OCI-LY7 (cell line): ENCODE measurements around the gene CNTN1. TPM values are rescaled to one million over a fixed set of nuclear protein-coding genes. Genes with fewer than 3 reads are reported as not detected.
"Not testable (repeated sequence)": the region's sequence is repeated elsewhere in the genome, so short reads cannot be mapped to it uniquely, and the experiment has no call there.

Source experiments
- BruUV-seq: library from RNA; stranded (reverse); fragments of 400-500 nt; replicated peaks from 2 replicates; lab custom pipeline; 2021; lab: Mats Ljungman, UMichigan
- CTCF ChIA-PET: fragments of 300-600 bp; sonication (Branson Sonifier 250); formaldehyde crosslinking; loops from one replicate; lab custom pipeline; 2022; ENCODE audit warnings: antibody characterized with exemption; ENCODE audit not compliant: unreplicated experiment; lab: Charles Lee
- POLR2A ChIA-PET: fragments of 300-600 bp; sonication (Branson Sonifier 250); formaldehyde crosslinking; loops from one replicate; lab custom pipeline; 2022; ENCODE audit warnings: antibody characterized with exemption; lab: Charles Lee
- DNase-seq: peaks from one replicate; pipeline ENCODE4 v3.0.0-alpha.2; 2015; ENCODE audit warnings: low spot score
- H2AFZ ChIP-seq: fragments of 200-600 bp; sonication (generic), shearing (Covaris generic); 2 replicates; pipeline ENCODE4 v1.6.1; 2014; ENCODE audit warnings: mild to moderate bottlenecking, antibody characterized with exemption, low read length, moderate library complexity
- H3K27ac ChIP-seq: fragments of 200-600 bp; sonication (generic); 2 replicates; pipeline ENCODE4 v1.5.1; 2014; ENCODE audit warnings: mixed run types, low read depth, mild to moderate bottlenecking, moderate library complexity, low read length, inconsistent platforms; ENCODE audit not compliant: poor library complexity, severe bottlenecking
- H3K36me3 ChIP-seq: fragments of 200-600 bp; sonication (generic); 2 replicates; pipeline ENCODE4 v1.6.1; 2014; ENCODE audit warnings: mild to moderate bottlenecking, antibody characterized with exemption, low read length, moderate library complexity, mixed read lengths; ENCODE audit not compliant: insufficient read depth
- H3K4me1 ChIP-seq: fragments of 200-600 bp; sonication (generic); 2 replicates; pipeline ENCODE4 v1.5.1; 2014; ENCODE audit warnings: mild to moderate bottlenecking, low read length; ENCODE audit not compliant: insufficient read depth, poor library complexity, severe bottlenecking
- H3K4me2 ChIP-seq: fragments of 200-600 bp; sonication (generic); 2 replicates; pipeline ENCODE4 v1.6.1; 2014; ENCODE audit warnings: mild to moderate bottlenecking, low read length
- H3K4me3 ChIP-seq: fragments of 200-600 bp; sonication (generic); 2 replicates; pipeline ENCODE4 v1.5.1; 2014; ENCODE audit warnings: mild to moderate bottlenecking, low read depth, low read length; ENCODE audit not compliant: poor library complexity, severe bottlenecking
- H3K79me2 ChIP-seq: fragments of 200-600 bp; sonication (generic); 2 replicates; pipeline ENCODE4 v1.6.1; 2016; ENCODE audit warnings: low read depth, mild to moderate bottlenecking, low read length, moderate library complexity, mixed read lengths; ENCODE audit not compliant: insufficient read depth
- H3K9me2 ChIP-seq: fragments of 200-600 bp; sonication (generic); 2 replicates; pipeline ENCODE4 v1.6.1; 2016; ENCODE audit warnings: mild to moderate bottlenecking, low read length, mixed read lengths; ENCODE audit not compliant: insufficient read depth
- H3K9me3 ChIP-seq: fragments of 200-600 bp; sonication (generic); 2 replicates; pipeline ENCODE4 v1.6.1; 2014; ENCODE audit warnings: mild to moderate bottlenecking, mixed run types, low read length, mixed read lengths
- H4K20me1 ChIP-seq: fragments of 200-600 bp; sonication (generic); 2 replicates; pipeline ENCODE4 v1.6.1; 2014; ENCODE audit warnings: mild to moderate bottlenecking, antibody characterized with exemption, low read length, moderate library complexity, mixed read lengths; ENCODE audit not compliant: insufficient read depth
- CTCF ChIP-seq: fragments of 200-600 bp; sonication (generic); conservative IDR thresholded peaks from 2 replicates; pipeline ENCODE4 v1.5.1; 2014; ENCODE audit warnings: mild to moderate bottlenecking, antibody characterized with exemption, low read length, moderate library complexity, mixed read lengths
- EZH2phosphoT487 ChIP-seq: fragments of 200-600 bp; sonication (generic); IDR thresholded peaks from 2 replicates; pipeline ENCODE4 v1.6.1; 2018; ENCODE audit warnings: low read depth, borderline replicate concordance, mild to moderate bottlenecking, mixed run types, antibody characterized with exemption, low read length, moderate library complexity, mixed read lengths
- intact Hi-C: fragments of 100-400 bp; cut with micrococcal nuclease; formaldehyde crosslinking; loops from one replicate; pipeline ENCODE4 v1.10.0; 2022; ENCODE audit not compliant: unreplicated experiment
- total RNA-seq, 2 experiments: library from RNA; depleted of rRNA in 1 of 2; stranded (reverse); fragments of >200 nt in 1 of 2; shearing (Covaris generic) in 1 of 2; gene quantifications; 2 replicates each; pipeline ENCODE4 v1.2.3, GENCODE V29; 2014 to 2022

The CNTN1 gene
- total RNA-seq, 2 experiments from 2014 or later, result not detected

DNA sequence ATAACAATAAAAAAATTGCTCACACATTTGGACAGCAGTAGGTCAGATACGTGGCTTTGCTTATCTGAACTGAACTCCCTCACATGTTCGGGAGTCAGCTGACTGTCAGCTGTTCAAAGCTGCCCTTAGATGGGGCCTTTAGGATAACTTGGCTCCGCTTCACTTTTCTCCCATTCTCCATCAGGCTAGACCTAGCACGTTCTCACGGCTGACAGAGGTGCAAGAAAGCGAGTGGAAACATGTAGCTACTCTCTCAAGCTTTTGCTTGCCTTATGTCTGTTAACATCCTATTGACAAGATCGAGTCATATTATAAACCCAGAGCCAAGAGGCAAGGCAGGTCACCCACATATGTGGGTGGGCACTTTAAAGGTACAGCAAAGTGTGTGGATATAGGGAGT lies 383.9 kb downstream of the CNTN1 start:
- Histone ChIP-seq H4K20me1 (no peaks in the 10 kb centered on the region), H3K9me3 (no peaks in the 10 kb centered on the region), H3K79me2 (no peaks in the 10 kb centered on the region), H2AFZ (no peak overlapping the region), H3K4me1 (no peaks in the 10 kb centered on the region), H3K4me3 (no peak overlapping the region), H3K36me3 (no peaks in the 10 kb centered on the region), H3K9me2 (no peaks in the 10 kb centered on the region), H3K4me2 (no peak overlapping the region), H3K27ac (no peak overlapping the region)
- TF ChIP-seq CTCF (no peak), EZH2phosphoT487 (no peak)
- BruUV-seq, result no TSS peak
- intact Hi-C loops, result no loop called here
- DNase-seq, result no peak
- ChIA-PET CTCF (interaction anchor here (0.8 kb wide), 1 partner anchor 150 kb away, joined by 3 read pairs; no protein-coding TSS in a partner anchor), POLR2A (interaction anchor here (0.6 kb wide), 1 partner anchor 14 kb away, joined by 3 read pairs; no protein-coding TSS in a partner anchor)

DNA sequence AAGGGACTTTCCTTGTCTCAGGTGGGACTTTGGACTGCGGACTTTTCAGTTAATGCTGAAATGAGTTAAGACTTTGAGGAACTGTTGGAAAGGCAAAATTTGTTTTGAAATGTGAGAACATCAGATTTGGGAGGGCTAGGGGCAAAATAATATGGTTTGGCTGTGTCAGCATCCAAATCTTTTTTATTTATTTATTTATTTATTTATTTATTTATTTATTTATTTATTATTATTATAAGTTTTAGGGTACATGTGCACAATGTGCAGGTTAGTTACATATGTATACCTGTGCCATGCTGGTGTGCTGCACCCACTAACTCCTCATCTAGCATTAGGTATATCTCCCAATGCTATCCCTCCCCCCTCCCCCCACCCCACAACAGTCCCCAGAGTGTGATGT lies 389.0 kb downstream of the CNTN1 start:
- H3K27ac ChIP-seq, H3K4me1 ChIP-seq, H3K9me3 ChIP-seq, H3K9me2 ChIP-seq, H4K20me1 ChIP-seq, CTCF ChIA-PET, H3K36me3 ChIP-seq, intact Hi-C loops, H2AFZ ChIP-seq, POLR2A ChIA-PET, H3K79me2 ChIP-seq, H3K4me2 ChIP-seq, BruUV-seq, H3K4me3 ChIP-seq, DNase-seq: not testable (repeated sequence)

- TF ChIP-seq CTCF (no peak), EZH2phosphoT487 (no peak)
- H3K4me1 ChIP-seq, result no peaks in the 10 kb centered on the region
- H3K36me3 ChIP-seq, result no peaks in the 10 kb centered on the region
- intact Hi-C loops, result no loop called here
- H4K20me1 ChIP-seq, result no peaks in the 10 kb centered on the region
- DNase-seq, result no peak
- H3K4me3 ChIP-seq, result no peak overlapping the region
- H3K27ac ChIP-seq, result no peak overlapping the region
- no peaks in the 10 kb centered on the region for H3K9me2 ChIP-seq
- no TSS peak for BruUV-seq
- H3K4me2 ChIP-seq, result no peak overlapping the region
- ChIA-PET CTCF (no interaction called here), POLR2A (no interaction called here)
- H2AFZ ChIP-seq, result no peak overlapping the region
- H3K79me2 ChIP-seq, result no peaks in the 10 kb centered on the region
- H3K9me3 ChIP-seq, result no peaks in the 10 kb centered on the region
Observed at GRCh38 chr12:41089438-41089837, 397.2 kb downstream of the CNTN1 start.
